Skin of body (tissue), 2 donors: ENCODE measurements around the gene REPS2. TPM values are rescaled to one million over a fixed set of nuclear protein-coding genes. Genes with fewer than 3 reads are reported as not detected.
A peak's percentile ranks its signal among the peaks of the same experiment; 100 is the strongest.

Experiments
- DNase-seq: peaks from one replicate; lab custom pipeline; 2025; lab: John Stamatoyannopoulos, UW
- total RNA-seq: library from RNA; depleted of rRNA; stranded (reverse); fragments of >200 nt; gene quantifications from one replicate; pipeline ENCODE4 v1.2.3, GENCODE V29; 2014

Gene REPS2
- total RNA-seq, 1 donor from 2014 or later: 6.9 TPM

- DNase-seq: no peak
Observed at GRCh38 chrX:17035111-17035510, 88.7 kb downstream of the REPS2 start.

- no peak for DNase-seq
Observed at GRCh38 chrX:17036171-17036961, 89.9 kb downstream of the REPS2 start.

- DNase-seq: no peak
Observed at GRCh38 chrX:17038277-17038676, 91.8 kb downstream of the REPS2 start.

- DNase-seq: peak; percentile 76
Observed at GRCh38 chrX:17038681-17039161, 92.3 kb downstream of the REPS2 start.

GRCh38 chrX:17039826-17040225 lies 93.4 kb downstream of the REPS2 start:
- DNase-seq: no peak

- no peak for DNase-seq
Observed at GRCh38 chrX:17040711-17041110, 94.3 kb downstream of the REPS2 start.

- DNase-seq: peak; percentile 31
Observed at GRCh38 chrX:17042037-17042436, 95.6 kb downstream of the REPS2 start.

- peak; percentile 1 for DNase-seq
Observed at GRCh38 chrX:17046478-17047097, 100.1 kb downstream of the REPS2 start.

GRCh38 chrX:17047224-17047623 lies 100.8 kb downstream of the REPS2 start:
- DNase-seq: no peak

GRCh38 chrX:17052210-17052609 lies 105.8 kb downstream of the REPS2 start:
- no peak for DNase-seq

- peak; percentile 2 for DNase-seq
Observed at GRCh38 chrX:17052793-17053192, 106.3 kb downstream of the REPS2 start.

GRCh38 chrX:17053502-17053901 lies 107.0 kb downstream of the REPS2 start:
- DNase-seq: no peak

- no peak for DNase-seq
Observed at GRCh38 chrX:17056868-17057608, 110.6 kb downstream of the REPS2 start.

- DNase-seq: no peak
Observed at GRCh38 chrX:17062065-17062464, 115.6 kb downstream of the REPS2 start.

- no peak for DNase-seq
Observed at GRCh38 chrX:17065100-17065499, 118.6 kb downstream of the REPS2 start.

- no peak for DNase-seq
Observed at GRCh38 chrX:17067534-17067933, 121.1 kb downstream of the REPS2 start.

GRCh38 chrX:17072301-17072700 lies 125.8 kb downstream of the REPS2 start:
- no peak for DNase-seq

GRCh38 chrX:17072721-17073230 lies 126.3 kb downstream of the REPS2 start:
- no peak for DNase-seq

GRCh38 chrX:17075004-17075403 lies 128.5 kb downstream of the REPS2 start:
- DNase-seq: no peak

GRCh38 chrX:17077361-17077760 lies 130.9 kb downstream of the REPS2 start:
- DNase-seq: peak; percentile 66

GRCh38 chrX:17078031-17078720 lies 131.7 kb downstream of the REPS2 start:
- DNase-seq: peak; percentile 54
